ENCODE results near the gene TNFSF13B. TPM values are rescaled to one million over a fixed set of nuclear protein-coding genes. Genes with fewer than 3 reads are reported as not detected.

TNFSF13B gene
- total RNA-seq, 1 donor from 2014 or later = 0.78 TPM

GRCh38 chr13:108350579-108350978 is 81.1 kb downstream of the TNFSF13B start:
- no peak for DNase-seq

- no peak for DNase-seq
Measured at GRCh38 chr13:108352599-108352998, 83.1 kb downstream of the TNFSF13B start.

DNA sequence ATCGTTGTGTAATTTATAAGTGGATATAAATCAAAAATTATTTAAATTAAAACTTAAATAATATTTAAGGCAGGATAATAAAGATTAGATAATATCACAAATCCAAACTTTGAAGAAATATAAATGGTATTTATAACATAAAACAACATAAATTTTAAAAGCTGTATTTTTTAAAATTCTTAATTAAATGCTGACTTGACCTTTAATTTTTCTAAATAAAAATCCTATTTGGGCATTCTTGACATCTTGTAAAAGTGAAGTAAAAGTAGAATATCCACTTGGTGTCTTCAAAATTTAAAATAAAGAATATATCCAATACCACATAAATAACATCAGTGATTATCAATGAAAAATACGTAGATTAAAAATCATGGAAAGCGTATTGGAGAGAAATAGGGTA is 87.7 kb downstream of the TNFSF13B start:
- no peak for DNase-seq

Small RNA genes lying within 50 kb of the gene (small RNA-seq; reads per million reads assigned to genes)
- not detected for gene RNA5SP39

Other genes starting within 250 kb of the TNFSF13B start
- 19.8 TPM for gene LIG4, start 54.2 kb upstream of the TNFSF13B start, total RNA-seq
- gene ABHD13, start 51.3 kb upstream of the TNFSF13B start, total RNA-seq = 19.7 TPM

All from occipital lobe (tissue), 3 donors.